GM20000 (cell line): ENCODE results near the gene PLPP2.
"Not testable (repeated sequence)": the region's sequence is repeated elsewhere in the genome, so short reads cannot be mapped to it uniquely, and the experiment has no call there.

ENCODE experiments used
- DNase-seq: peaks from one replicate; pipeline ENCODE4 v3.0.0; 2012; ENCODE audit warnings: low spot score
- CTCF ChIP-seq: IDR thresholded peaks from 2 replicates; pipeline ENCODE4 v1.5.1; 2012; ENCODE audit warnings: mild to moderate bottlenecking, control low read depth; ENCODE audit errors: extremely low read depth, missing control alignments

The PLPP2 gene

DNA sequence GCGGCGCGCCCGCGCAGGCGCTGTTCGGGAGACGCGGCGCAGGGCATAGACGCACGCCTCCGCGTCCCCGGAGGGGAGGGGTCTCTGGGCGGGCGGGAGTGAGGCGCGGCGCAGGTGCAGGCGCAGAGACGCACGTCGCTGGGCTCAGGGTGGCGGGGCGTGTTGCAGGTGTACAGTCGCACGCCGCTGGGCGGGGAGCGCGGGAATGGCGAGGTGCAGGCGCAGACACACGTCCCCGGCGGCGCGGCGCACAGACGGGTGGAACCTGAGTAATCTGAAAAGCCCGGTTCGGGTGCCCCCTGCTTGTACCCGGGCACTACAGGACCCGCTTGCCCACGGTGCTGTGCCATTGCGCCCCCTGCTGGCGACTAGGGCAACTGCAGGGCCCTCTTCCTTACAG lies 44.7 kb downstream of the PLPP2 start:
- DNase-seq: peak; percentile 9
- TF ChIP-seq CTCF: no peak

DNA sequence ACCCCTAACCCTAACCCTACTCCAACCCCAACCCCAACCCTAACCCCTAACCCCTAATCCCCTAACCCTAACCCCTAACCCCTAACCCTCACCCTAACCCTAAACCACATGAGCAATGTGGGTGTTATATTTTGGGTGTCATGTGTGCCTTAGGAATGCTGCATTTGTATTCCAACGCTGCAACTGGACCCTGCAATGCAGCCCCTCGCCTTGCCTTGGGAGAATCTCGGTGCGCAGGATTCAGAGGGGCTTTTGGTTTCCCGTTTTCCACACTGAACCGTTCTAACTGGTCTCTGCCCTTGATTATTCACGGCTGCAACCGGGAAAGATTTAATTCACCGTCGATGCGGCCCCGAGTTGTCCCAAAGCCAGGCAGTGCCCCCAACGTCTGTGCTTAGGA lies 45.3 kb downstream of the PLPP2 start:
- not testable (repeated sequence) for DNase-seq

DNA sequence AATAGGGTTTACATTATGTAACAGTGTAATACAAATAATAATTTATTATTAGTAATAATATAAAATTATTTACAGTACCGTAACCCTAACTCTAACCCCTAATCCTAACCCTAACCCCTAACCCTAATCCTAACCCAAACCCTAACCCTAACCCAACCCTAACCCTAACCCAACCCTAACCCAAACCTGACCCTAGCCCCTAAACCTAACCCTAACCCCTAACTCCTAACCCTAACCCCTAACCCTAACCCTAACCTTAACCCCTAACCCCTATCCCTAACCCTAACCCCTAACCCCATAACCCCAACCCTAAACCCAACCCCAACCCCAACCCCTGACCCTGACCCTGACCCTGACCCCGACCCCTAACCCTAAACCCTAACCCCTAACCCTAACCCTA lies 45.7 kb downstream of the PLPP2 start:
- TF ChIP-seq CTCF: no peak
- no peak for DNase-seq
